Keratinocyte (primary cell): Measurements from ENCODE around the gene NUP133. TPM values are rescaled to one million over a fixed set of nuclear protein-coding genes. Genes with fewer than 3 reads are reported as not detected.

Source experiments
- DNase-seq: peaks from one replicate; pipeline ENCODE4 v3.0.0-alpha.2; 2011; ENCODE audit warnings: low read depth, missing footprints, low spot score
- FAIRE-seq: peaks from 2 replicates; lab custom pipeline; 2011; peaks lifted over from hg19 to GRCh38; lab: Jason Lieb, UNC
- H2AFZ ChIP-seq: 2 replicates; pipeline ENCODE4 v1.6.0; 2012; ENCODE audit warnings: low read length, control low read depth, inconsistent platforms; ENCODE audit not compliant: control insufficient read depth
- H3K27ac ChIP-seq: 2 replicates; pipeline ENCODE4 v1.5.1; 2011; ENCODE audit warnings: low read length; ENCODE audit not compliant: control insufficient read depth, insufficient read depth
- H3K27me3 ChIP-seq: 3 replicates; pipeline ENCODE4 v1.6.0; 2011; ENCODE audit warnings: low read length; ENCODE audit not compliant: control insufficient read depth, insufficient read depth; ENCODE audit errors: extremely low read depth
- H3K36me3 ChIP-seq, 2 experiments: 2 replicates in 1 of 2; 3 replicates in 1 of 2; pipeline ENCODE4 v1.5.1; 2011; ENCODE audit warnings: low read length in 2 of 2, mild to moderate bottlenecking in 1 of 2; ENCODE audit not compliant: control insufficient read depth in 2 of 2, insufficient read depth in 2 of 2; ENCODE audit errors: extremely low read depth in 1 of 2
- H3K4me1 ChIP-seq: 3 replicates; pipeline ENCODE4 v1.5.1; 2011; ENCODE audit warnings: low read length; ENCODE audit not compliant: control insufficient read depth, insufficient read depth; ENCODE audit errors: extremely low read depth
- H3K4me2 ChIP-seq: 3 replicates; pipeline ENCODE4 v1.6.0; 2011; ENCODE audit warnings: low read depth, low read length; ENCODE audit not compliant: control insufficient read depth, insufficient read depth; ENCODE audit errors: extremely low read depth
- H3K4me3 ChIP-seq, 3 experiments: fragments of 200-600 bp in 1 of 3; sonication (generic) in 1 of 3; 2 replicates in 2 of 3; 3 replicates in 1 of 3; pipeline ENCODE4 v1.5.1; 2011 to 2016; ENCODE audit warnings: low read length in 3 of 3, mild to moderate bottlenecking in 3 of 3, control low read depth in 2 of 3, inconsistent platforms in 1 of 3, low read depth in 1 of 3, mixed read lengths in 1 of 3, mixed run types in 1 of 3, moderate library complexity in 1 of 3; ENCODE audit not compliant: control insufficient read depth in 2 of 3, insufficient read depth in 2 of 3; ENCODE audit errors: extremely low read depth in 1 of 3
- H3K79me2 ChIP-seq: 2 replicates; pipeline ENCODE4 v1.6.0; 2012; ENCODE audit warnings: low read length; ENCODE audit not compliant: control insufficient read depth, insufficient read depth
- H3K9ac ChIP-seq: 3 replicates; pipeline ENCODE4 v1.6.0; 2011; ENCODE audit warnings: low read length; ENCODE audit not compliant: control insufficient read depth, insufficient read depth; ENCODE audit errors: extremely low read depth
- H3K9me1 ChIP-seq: 3 replicates; pipeline ENCODE4 v1.6.0; 2011; ENCODE audit warnings: low read length; ENCODE audit not compliant: control insufficient read depth, insufficient read depth; ENCODE audit errors: extremely low read depth
- H3K9me3 ChIP-seq: 2 replicates; pipeline ENCODE4 v1.5.1; 2012; ENCODE audit warnings: low read depth, low read length; ENCODE audit not compliant: control insufficient read depth
- H4K20me1 ChIP-seq: 3 replicates; pipeline ENCODE4 v1.6.0; 2011; ENCODE audit warnings: low read length; ENCODE audit not compliant: control insufficient read depth, insufficient read depth; ENCODE audit errors: extremely low read depth
- EZH2 ChIP-seq: IDR thresholded peaks from one replicate; pipeline ENCODE4 v1.6.1; 2012; ENCODE audit warnings: inconsistent platforms, mild to moderate bottlenecking, low read length, moderate library complexity
- dilution Hi-C: fragments of 300-500 bp; cut with MboI; formaldehyde crosslinking; loops from one replicate; pipeline ENCODE4 v1.7.0; 2020; ENCODE audit warnings: low sequenced_read_pairs; ENCODE audit not compliant: extremely low pct_ligation_motif_present
- polyA plus RNA-seq, 5 experiments: library from polyadenylated mRNA; depleted of rRNA in 3 of 5; stranded (reverse) in 3 of 5; stranded (forward) in 1 of 5; unstranded in 1 of 5; fragments of >200 nt; gene quantifications; 1 replicate in 1 of 5; 2 replicates in 3 of 5; 3 replicates in 1 of 5; pipeline versions ENCODE4 v1.2.1 to v1.2.3, GENCODE V29; 2011 to 2012; ENCODE audit warnings: missing spikeins in 2 of 5, low read depth in 1 of 5, low replicate concordance in 1 of 5
- TF ChIP-seq, protein P1 (sequence below), 3 experiments: IDR thresholded peaks in 1 of 3; conservative IDR thresholded peaks in 1 of 3; optimal IDR thresholded peaks in 1 of 3; 2 replicates in 2 of 3; 3 replicates in 1 of 3; pipeline versions ENCODE3 to v1.5.1; 2011; ENCODE audit warnings: low read length in 3 of 3, mild to moderate bottlenecking in 3 of 3, moderate library complexity in 2 of 3, control low read depth in 1 of 3, inconsistent platforms in 1 of 3; ENCODE audit not compliant: insufficient read depth in 2 of 3; ENCODE audit errors: extremely low read depth in 1 of 3

Gene NUP133
- polyA plus RNA-seq, 1 donor (not counting 4 experiments of a cell fraction or from before 2014, with no cell fraction given) = 25.2 TPM

DNA sequence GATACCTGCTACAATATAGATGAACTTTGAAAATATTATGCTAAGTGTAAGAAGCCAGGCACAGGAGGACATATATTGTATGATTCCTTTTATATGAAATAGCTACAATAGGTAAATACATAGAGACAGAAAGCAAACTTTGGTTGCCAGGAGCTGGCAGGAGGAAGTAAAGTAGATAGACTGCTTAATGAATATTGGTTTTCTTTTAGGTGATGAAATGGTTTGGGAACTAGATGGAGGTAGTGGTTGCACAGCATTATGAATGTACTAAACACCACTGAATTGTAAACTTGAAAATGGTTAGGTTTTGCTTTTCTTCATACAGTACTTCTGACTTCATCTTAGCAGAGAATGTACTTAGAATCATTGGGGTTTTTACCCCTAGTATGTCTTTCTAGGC, 28.8 kb upstream of the NUP133 start:
- Histone ChIP-seq H2AFZ (no peak overlapping the region), H3K4me2 (no peak overlapping the region), H3K9ac (no peak overlapping the region), H3K4me3 (no peak overlapping the region), H3K79me2 (no peaks in the 10 kb centered on the region), H3K36me3 (peaks cover 5 to 22% of the 10 kb centered on the region in 2 experiments), H3K9me3 (no peaks in the 10 kb centered on the region), H4K20me1 (no peaks in the 10 kb centered on the region), H3K4me1 (no peaks in the 10 kb centered on the region), H3K27me3 (no peaks in the 10 kb centered on the region), H3K9me1 (no peaks in the 10 kb centered on the region), H3K27ac (no peak overlapping the region)
- no peak for DNase-seq
- dilution Hi-C loops = no loop called here
- FAIRE-seq = no peak
- TF ChIP-seq, protein P1, sequence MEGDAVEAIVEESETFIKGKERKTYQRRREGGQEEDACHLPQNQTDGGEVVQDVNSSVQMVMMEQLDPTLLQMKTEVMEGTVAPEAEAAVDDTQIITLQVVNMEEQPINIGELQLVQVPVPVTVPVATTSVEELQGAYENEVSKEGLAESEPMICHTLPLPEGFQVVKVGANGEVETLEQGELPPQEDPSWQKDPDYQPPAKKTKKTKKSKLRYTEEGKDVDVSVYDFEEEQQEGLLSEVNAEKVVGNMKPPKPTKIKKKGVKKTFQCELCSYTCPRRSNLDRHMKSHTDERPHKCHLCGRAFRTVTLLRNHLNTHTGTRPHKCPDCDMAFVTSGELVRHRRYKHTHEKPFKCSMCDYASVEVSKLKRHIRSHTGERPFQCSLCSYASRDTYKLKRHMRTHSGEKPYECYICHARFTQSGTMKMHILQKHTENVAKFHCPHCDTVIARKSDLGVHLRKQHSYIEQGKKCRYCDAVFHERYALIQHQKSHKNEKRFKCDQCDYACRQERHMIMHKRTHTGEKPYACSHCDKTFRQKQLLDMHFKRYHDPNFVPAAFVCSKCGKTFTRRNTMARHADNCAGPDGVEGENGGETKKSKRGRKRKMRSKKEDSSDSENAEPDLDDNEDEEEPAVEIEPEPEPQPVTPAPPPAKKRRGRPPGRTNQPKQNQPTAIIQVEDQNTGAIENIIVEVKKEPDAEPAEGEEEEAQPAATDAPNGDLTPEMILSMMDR (optimal IDR thresholded peaks at IDR 0.05 in 1 of 3, IDR thresholded peaks at IDR 0.05 in 1 of 3, conservative IDR thresholded peaks at IDR 0.05 in 1 of 3; ENCODE audit: extremely low read depth in 1 of 3, insufficient read depth in 2 of 3, low read length in 3 of 3) = no peak
- no peak for TF ChIP-seq EZH2

DNA sequence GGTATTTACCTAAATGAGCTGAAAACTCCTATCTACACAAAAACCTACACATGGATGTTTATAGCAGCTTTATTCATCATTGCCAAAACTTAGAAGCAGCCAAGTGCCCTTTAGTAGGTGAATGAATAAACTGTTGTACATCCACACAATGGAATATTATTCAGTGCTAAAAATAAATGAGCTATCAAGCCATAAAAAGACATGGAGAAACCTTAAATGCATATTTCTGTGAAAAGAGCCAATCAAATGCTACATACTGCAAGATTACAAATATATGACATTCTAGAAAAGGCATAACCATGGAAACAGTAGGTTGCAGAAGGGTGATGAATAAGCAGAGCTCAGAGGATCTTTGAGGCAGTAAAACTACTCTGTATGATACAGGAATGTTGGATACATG, 27.1 kb upstream of the NUP133 start:
- H3K9me1 ChIP-seq = no peaks in the 10 kb centered on the region
- H4K20me1 ChIP-seq = no peaks in the 10 kb centered on the region
- H3K79me2 ChIP-seq = no peaks in the 10 kb centered on the region
- no peak overlapping the region for H3K9ac ChIP-seq
- H2AFZ ChIP-seq = no peak overlapping the region
- H3K27ac ChIP-seq = no peak overlapping the region
- TF ChIP-seq EZH2 = no peak
- TF ChIP-seq, protein P1 (optimal IDR thresholded peaks at IDR 0.05 in 1 of 3, IDR thresholded peaks at IDR 0.05 in 1 of 3, conservative IDR thresholded peaks at IDR 0.05 in 1 of 3; ENCODE audit: extremely low read depth in 1 of 3, insufficient read depth in 2 of 3, low read length in 3 of 3) = no peak
- DNase-seq (no peak), FAIRE-seq (no peak)
- H3K4me2 ChIP-seq = no peak overlapping the region
- dilution Hi-C loops = no loop called here
- no peaks in the 10 kb centered on the region for H3K9me3 ChIP-seq
- peaks cover 8 to 22% of the 10 kb centered on the region in 2 experiments for H3K36me3 ChIP-seq
- H3K4me3 ChIP-seq = no peak overlapping the region
- H3K27me3 ChIP-seq = no peaks in the 10 kb centered on the region
- H3K4me1 ChIP-seq = no peaks in the 10 kb centered on the region
